Activated CD4-positive, alpha-beta T cell treated with anti-CD3 and anti-CD28 coated beads, Interleukin-2, amount 10 ng/mL, durations not matched to agents 7 days and 5 days (primary cell): ENCODE data around the gene ATG10. TPM values are rescaled to one million over a fixed set of nuclear protein-coding genes. Genes with fewer than 3 reads are reported as not detected.
"Not testable (repeated sequence)": the region's sequence is repeated elsewhere in the genome, so short reads cannot be mapped to it uniquely, and the experiment has no call there.

ENCODE experiments used
- CTCF ChIA-PET: fragments of 350-600 bp; sonication (Branson Sonifier 250); formaldehyde crosslinking; loops from one replicate; lab custom pipeline; 2021; ENCODE audit warnings: antibody characterized with exemption; lab: Charles Lee
- POLR2A ChIA-PET: fragments of 350-600 bp; sonication (Branson Sonifier 250); formaldehyde crosslinking; loops from one replicate; lab custom pipeline; 2021; ENCODE audit warnings: antibody characterized with exemption; lab: Charles Lee
- DNase-seq: peaks from one replicate; pipeline ENCODE4 v3.0.0-alpha.2; 2020
- H3K27ac Mint-ChIP-seq: one replicate; pipeline ENCODE4 v1.8.0; 2021; ENCODE audit warnings: mild to moderate bottlenecking, moderate library complexity, mixed read lengths
- H3K27me3 Mint-ChIP-seq: one replicate; pipeline ENCODE4 v1.8.0; 2021; ENCODE audit warnings: mixed read lengths
- H3K36me3 Mint-ChIP-seq: one replicate; pipeline ENCODE4 v1.8.0; 2021; ENCODE audit warnings: low read depth, mixed read lengths
- H3K4me1 Mint-ChIP-seq: one replicate; pipeline ENCODE4 v1.8.0; 2021; ENCODE audit warnings: mixed read lengths
- H3K4me3 Mint-ChIP-seq: one replicate; pipeline ENCODE4 v1.8.0; 2021; ENCODE audit warnings: mild to moderate bottlenecking, moderate library complexity, mixed read lengths
- H3K9me3 Mint-ChIP-seq: one replicate; pipeline ENCODE4 v1.8.0; 2021; ENCODE audit warnings: mixed read lengths
- total RNA-seq, 2 experiments: library from RNA; stranded (reverse); gene quantifications; one replicate each; pipeline ENCODE4 v1.2.3, GENCODE V29; 2021

Gene ATG10
- total RNA-seq, 2 experiments from 2014 or later: 6.6 to 9.4 TPM

DNA sequence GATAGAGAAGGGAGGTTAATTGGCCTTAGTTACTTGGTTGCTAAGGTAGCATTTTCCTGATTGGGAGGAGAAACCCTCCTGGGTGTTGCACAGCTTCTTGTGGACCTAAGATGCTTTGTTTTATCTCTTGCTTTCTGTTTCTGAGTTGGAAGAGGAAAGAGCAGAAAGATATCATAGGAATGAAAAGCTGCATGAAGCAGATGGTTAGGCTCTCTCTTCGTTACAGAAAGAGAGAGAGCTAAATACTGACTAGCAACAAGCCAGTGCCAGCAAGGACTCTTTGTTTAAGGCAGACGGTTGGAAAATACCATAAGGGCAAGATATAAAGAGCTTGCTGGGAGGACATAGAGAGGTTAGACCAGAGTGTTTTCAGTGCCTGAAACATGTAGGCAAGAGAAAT lies 103.1 kb downstream of the ATG10 start:
- Mint-ChIP-seq H3K27me3 (no peaks in the 10 kb centered on the region), H3K4me3 (no peak overlapping the region), H3K4me1 (no peaks in the 10 kb centered on the region), H3K36me3 (no peaks in the 10 kb centered on the region), H3K9me3 (peaks cover 3% of the 10 kb centered on the region), H3K27ac (no peak overlapping the region)
- ChIA-PET POLR2A (no interaction called here), CTCF (interaction anchor here (0.6 kb wide), 1 partner anchor 30 kb away, joined by 3 read pairs; no protein-coding TSS in a partner anchor)
- DNase-seq: no peak

DNA sequence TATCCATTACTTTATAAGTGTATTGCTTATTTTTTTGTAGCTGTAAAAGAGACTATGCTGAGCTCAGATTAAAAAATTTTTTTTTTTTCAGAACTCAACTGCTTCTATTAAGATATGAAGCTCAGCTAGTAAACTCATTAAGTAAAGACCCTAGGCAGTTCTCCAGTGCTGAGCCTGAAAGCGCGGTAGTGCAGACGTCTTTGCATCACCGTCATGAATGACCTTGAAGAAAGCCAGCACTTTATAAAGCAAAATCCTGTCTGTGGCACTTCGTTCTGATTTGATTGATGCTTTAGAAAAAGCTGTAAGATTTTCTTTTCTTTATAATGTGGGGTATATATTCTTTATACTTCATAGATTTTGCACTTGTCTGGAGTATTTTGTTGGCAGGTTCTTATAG lies 105.7 kb downstream of the ATG10 start:
- Mint-ChIP-seq H3K27me3 (no peaks in the 10 kb centered on the region), H3K4me1 (no peaks in the 10 kb centered on the region), H3K27ac (no peak overlapping the region), H3K9me3 (peaks cover 5% of the 10 kb centered on the region), H3K36me3 (peaks cover 2% of the 10 kb centered on the region), H3K4me3 (no peak overlapping the region)
- no peak for DNase-seq
- CTCF ChIA-PET: interaction anchor here (1.3 kb wide), 1 partner anchor 17 kb away, joined by 3 read pairs; no protein-coding TSS in a partner anchor
- POLR2A ChIA-PET: no interaction called here

DNA sequence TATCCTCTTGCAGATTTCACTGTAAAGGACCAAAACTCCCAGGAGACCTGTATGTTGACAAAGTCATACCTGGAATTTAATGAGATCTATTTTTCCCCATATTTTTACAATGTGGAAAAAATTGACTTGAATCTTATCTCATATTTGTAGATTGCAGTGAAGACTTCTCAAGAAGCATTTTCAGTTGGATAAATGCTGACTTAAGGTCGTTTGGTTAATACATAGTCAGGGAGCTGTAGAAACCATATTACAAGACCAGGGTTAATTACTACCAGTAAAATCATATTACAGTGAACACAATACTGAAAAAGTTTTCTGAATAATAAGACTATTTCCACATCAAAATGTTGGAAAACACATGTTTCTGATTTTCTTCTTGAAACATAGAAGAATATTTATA lies 119.8 kb downstream of the ATG10 start:
- peaks cover 4% of the 10 kb centered on the region for H3K4me1 Mint-ChIP-seq
- ChIA-PET POLR2A (no interaction called here), CTCF (no interaction called here)
- H3K27ac Mint-ChIP-seq: no peak overlapping the region
- peaks cover 32% of the 10 kb centered on the region for H3K9me3 Mint-ChIP-seq
- H3K36me3 Mint-ChIP-seq: peaks cover 15% of the 10 kb centered on the region
- no peak for DNase-seq
- H3K27me3 Mint-ChIP-seq: no peaks in the 10 kb centered on the region
- no peak overlapping the region for H3K4me3 Mint-ChIP-seq

DNA sequence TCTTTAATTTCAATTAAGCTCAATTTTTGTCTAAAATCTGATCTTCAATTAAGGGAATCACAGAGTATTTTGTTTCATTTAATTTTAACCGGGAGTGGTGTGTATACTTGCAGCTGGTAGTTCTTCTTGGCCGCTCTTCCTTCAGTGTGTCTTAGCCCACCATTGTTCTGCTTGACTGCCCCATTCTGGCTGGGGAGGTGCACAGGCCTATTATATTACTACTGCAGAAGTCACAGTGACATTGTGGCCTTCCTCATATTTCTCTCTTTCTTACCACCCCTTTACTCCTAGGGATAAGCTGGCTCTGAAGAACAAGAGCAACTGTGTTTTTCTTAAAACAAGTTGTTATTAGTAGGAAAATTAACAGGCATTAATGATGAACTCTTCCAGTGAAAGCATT lies 123.7 kb downstream of the ATG10 start:
- no peaks in the 10 kb centered on the region for H3K27me3 Mint-ChIP-seq
- H3K36me3 Mint-ChIP-seq: peaks cover 8% of the 10 kb centered on the region
- peaks cover 19% of the 10 kb centered on the region for H3K9me3 Mint-ChIP-seq
- H3K4me1 Mint-ChIP-seq: peaks cover 8% of the 10 kb centered on the region
- ChIA-PET CTCF (interaction anchor here (0.6 kb wide), 1 partner anchor 657 kb away, joined by 3 read pairs; no protein-coding TSS in a partner anchor), POLR2A (no interaction called here)
- no peak overlapping the region for H3K27ac Mint-ChIP-seq
- no peak for DNase-seq
- H3K4me3 Mint-ChIP-seq: no peak overlapping the region

DNA sequence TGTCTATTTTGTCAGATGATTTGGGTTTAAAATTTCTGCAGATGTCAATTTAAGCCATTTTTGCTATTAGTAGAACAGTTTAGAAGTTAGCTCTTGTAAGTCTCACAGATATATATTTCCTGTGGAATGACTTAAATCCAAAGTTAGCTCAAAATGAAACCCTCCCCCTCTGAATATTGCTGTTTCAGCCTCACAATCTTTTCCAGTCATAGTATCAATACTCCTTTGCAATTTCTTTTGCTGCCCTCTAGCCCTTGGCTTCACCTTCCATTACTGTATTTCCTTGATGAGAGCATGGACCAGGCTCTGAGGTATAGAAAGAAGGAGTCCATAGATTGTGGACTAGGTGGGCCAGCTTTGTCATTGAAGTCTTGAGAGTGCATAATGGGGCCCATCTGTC lies 124.4 kb downstream of the ATG10 start:
- no peak for DNase-seq
- no peaks in the 10 kb centered on the region for H3K27me3 Mint-ChIP-seq
- ChIA-PET CTCF (interaction anchor here (0.6 kb wide), 1 partner anchor 658 kb away, joined by 3 read pairs; no protein-coding TSS in a partner anchor), POLR2A (no interaction called here)
- peaks cover 8% of the 10 kb centered on the region for H3K36me3 Mint-ChIP-seq
- H3K4me3 Mint-ChIP-seq: no peak overlapping the region
- H3K9me3 Mint-ChIP-seq: peaks cover 17% of the 10 kb centered on the region
- peaks cover 14% of the 10 kb centered on the region for H3K4me1 Mint-ChIP-seq
- no peak overlapping the region for H3K27ac Mint-ChIP-seq

DNA sequence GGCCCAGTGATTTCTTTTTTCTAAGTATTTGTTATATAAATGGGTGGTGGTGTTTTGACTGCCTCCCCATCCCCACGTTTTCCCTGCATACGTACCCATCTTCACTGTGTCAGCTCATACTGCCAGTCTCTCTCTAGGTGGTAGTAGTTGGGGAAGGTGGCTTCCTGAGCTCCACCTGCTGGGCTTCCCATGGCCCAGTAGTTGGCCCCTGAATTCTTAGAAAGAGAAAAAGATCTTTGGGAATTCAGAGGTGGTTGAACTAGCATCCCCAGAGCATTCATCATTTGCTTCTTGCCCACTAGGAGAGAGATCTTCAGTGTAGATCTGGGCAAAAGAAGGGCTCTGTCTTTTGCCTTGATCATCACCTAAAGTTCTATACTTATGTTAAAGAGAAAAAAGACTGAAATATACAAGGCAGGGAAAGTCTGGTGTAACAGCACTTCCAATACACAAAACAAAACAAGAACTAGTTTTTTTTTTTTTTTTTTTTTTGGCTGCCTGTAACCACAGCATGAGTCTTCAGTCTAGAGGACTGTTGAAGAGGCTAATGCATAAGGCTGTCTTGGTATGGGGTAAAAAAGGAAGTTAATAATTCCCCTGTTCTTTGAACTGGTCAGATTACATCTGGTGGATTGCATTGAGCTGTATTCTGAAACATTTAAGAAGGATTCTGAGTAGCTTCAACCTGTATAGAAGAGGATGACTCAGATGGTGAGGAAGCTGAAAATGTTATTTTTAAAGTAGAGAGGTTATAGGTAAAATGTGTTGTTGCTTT lies 128.7 kb downstream of the ATG10 start:
- no peak for DNase-seq
- H3K4me3 Mint-ChIP-seq: no peak overlapping the region
- ChIA-PET POLR2A (no interaction called here), CTCF (no interaction called here)
- no peaks in the 10 kb centered on the region for H3K9me3 Mint-ChIP-seq
- no peaks in the 10 kb centered on the region for H3K36me3 Mint-ChIP-seq
- H3K27me3 Mint-ChIP-seq: no peaks in the 10 kb centered on the region
- H3K4me1 Mint-ChIP-seq: peaks cover 18% of the 10 kb centered on the region
- no peak overlapping the region for H3K27ac Mint-ChIP-seq

DNA sequence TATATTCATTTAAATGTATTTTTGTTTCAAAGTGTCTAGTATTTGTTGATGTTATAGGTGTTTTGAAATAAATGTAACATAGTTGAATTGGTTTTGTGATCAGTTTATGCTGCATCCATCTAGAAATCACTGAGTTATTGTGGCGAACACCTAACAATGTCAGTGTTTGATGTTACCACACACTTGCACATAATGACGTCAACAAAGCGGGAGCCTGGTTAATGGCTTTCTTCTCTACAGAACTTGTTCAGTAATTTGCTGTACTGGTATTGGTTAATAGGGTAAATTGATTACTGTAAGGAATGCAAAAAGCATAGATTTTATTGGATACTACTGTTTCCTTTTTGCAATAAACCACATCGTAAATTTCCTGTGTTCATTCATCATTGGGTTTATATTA lies 133.0 kb downstream of the ATG10 start:
- POLR2A ChIA-PET: no interaction called here
- peaks cover 15% of the 10 kb centered on the region for H3K4me1 Mint-ChIP-seq
- DNase-seq: peak; percentile 16

DNA sequence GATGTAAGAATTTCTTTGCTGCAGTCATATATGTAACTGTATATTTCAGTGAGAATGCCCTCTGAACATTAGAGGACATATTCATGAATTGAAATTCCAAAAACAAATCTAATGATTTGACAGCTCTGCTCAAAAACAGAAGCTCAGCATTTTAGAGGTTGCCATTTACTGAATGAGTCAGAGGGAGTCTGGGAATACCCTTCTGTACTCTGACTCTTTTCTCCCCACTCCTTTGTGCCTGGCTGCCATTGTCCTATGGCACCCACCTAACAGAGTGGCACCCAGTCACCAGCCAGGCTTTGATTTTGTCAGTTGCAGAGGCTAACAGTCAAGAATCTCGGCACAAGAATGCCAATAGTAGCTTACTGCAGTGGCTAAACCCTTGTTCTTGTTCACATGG lies 133.6 kb downstream of the ATG10 start:
- H3K4me1 Mint-ChIP-seq: peaks cover 12% of the 10 kb centered on the region
- CTCF ChIA-PET: interaction anchor here (0.7 kb wide), 1 partner anchor 31 kb away, joined by 3 read pairs; no protein-coding TSS in a partner anchor
- no peak for DNase-seq

More for the DNA sequence above, 133.0 kb downstream of the ATG10 start:
- Mint-ChIP-seq H3K27me3 (no peaks in the 10 kb centered on the region), H3K36me3 (no peaks in the 10 kb centered on the region), H3K27ac (no peak overlapping the region), H3K9me3 (no peaks in the 10 kb centered on the region), H3K4me3 (no peak overlapping the region)
- CTCF ChIA-PET: interaction anchor here (1.0 kb wide), 1 partner anchor 9 kb away, joined by 3 read pairs; no protein-coding TSS in a partner anchor

DNA sequence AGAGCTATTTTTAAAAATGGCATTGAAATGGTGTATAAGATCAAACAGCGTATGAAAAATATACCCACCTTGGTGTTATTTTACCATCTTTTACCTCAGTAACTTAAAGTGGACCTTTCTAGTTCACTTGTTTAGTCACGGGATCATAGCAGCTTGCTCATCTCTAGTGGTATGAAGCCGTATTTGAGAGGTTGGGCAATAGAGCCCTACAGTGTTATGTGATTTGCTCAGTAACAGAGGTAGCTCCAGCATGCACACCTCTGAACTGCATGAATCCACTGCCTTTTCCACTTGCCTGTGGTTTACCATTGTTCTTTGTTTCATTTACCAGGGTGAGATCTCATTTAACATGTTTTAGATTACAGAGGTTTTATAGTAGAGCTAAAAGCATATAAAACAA lies 134.4 kb downstream of the ATG10 start:
- CTCF ChIA-PET: no interaction called here
- POLR2A ChIA-PET: no interaction called here
- H3K4me3 Mint-ChIP-seq: no peak overlapping the region
- no peaks in the 10 kb centered on the region for H3K36me3 Mint-ChIP-seq
- DNase-seq: no peak
- no peaks in the 10 kb centered on the region for H3K27me3 Mint-ChIP-seq
- H3K9me3 Mint-ChIP-seq: no peaks in the 10 kb centered on the region
- peaks cover 5% of the 10 kb centered on the region for H3K4me1 Mint-ChIP-seq
- H3K27ac Mint-ChIP-seq: no peak overlapping the region

More for the DNA sequence above, 133.6 kb downstream of the ATG10 start:
- Mint-ChIP-seq H3K27ac (no peak overlapping the region), H3K36me3 (no peaks in the 10 kb centered on the region), H3K9me3 (no peaks in the 10 kb centered on the region), H3K27me3 (no peaks in the 10 kb centered on the region), H3K4me3 (no peak overlapping the region)
- POLR2A ChIA-PET: no interaction called here

DNA sequence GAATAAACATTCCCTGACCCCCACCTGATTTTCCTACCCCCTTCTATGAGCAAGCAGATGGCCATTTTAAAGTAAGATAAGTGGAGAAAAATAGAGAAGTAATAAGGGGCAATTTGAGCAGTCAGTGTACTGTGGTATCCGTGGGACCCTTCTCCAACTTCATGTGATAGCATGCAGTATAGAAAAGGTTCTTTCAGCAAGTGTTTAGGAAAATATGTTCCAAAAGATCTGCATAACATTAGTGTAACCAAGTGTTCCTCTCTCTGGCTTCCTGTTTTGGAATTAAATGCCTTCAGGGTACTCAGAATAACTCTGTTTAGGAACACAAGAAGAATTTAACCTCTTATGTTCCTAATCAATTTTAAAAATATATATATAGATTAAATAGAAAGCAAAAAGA lies 134.9 kb downstream of the ATG10 start:
- H3K4me3 Mint-ChIP-seq: no peak overlapping the region
- H3K27me3 Mint-ChIP-seq: no peaks in the 10 kb centered on the region
- POLR2A ChIA-PET: no interaction called here
- H3K27ac Mint-ChIP-seq: no peak overlapping the region
- H3K9me3 Mint-ChIP-seq: no peaks in the 10 kb centered on the region
- H3K36me3 Mint-ChIP-seq: no peaks in the 10 kb centered on the region
- CTCF ChIA-PET: no interaction called here
- DNase-seq: no peak
- H3K4me1 Mint-ChIP-seq: peaks cover 5% of the 10 kb centered on the region

DNA sequence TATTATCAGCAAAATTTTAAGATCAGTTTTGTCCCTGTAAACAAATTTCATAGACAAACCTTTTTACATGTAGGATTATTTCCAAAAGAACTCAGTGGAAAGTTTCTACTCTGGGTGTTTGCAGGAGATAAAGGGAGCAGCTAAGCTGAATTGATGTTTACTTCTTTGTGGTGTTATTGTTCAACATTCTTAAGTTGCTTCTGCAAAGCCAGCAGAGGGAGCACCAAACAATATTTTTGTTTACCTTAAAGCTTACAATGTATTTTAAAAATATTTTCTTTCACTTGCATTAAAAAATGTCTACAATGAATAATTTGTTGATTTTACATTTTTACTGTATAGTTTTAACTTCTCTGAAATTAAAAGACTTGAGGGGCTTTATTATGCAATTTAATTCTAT lies 135.4 kb downstream of the ATG10 start:
- ChIA-PET POLR2A (no interaction called here), CTCF (no interaction called here)
- no peaks in the 10 kb centered on the region for H3K27me3 Mint-ChIP-seq
- H3K4me1 Mint-ChIP-seq: peaks cover 5% of the 10 kb centered on the region
- no peak for DNase-seq
- H3K27ac Mint-ChIP-seq: no peak overlapping the region
- H3K4me3 Mint-ChIP-seq: no peak overlapping the region
- H3K36me3 Mint-ChIP-seq: no peaks in the 10 kb centered on the region
- H3K9me3 Mint-ChIP-seq: no peaks in the 10 kb centered on the region

DNA sequence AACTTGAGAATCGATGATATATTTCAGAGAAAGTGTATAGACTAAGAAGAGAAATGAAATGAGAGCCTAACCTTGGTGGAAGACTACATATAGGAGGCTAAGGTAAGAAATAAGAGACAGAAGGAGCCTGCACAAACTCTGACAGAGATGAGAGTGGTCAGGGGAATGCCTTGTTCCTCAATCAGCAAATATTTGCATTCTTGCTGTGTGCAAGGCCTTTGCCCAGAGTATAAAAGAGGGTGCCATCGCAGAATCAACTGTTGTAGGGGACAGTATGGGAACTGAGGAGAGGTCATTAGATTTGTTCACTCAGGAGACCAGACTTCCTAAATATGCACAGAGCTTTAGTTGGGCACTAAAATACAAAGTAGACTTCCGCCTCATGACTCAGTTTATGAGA lies 137.2 kb downstream of the ATG10 start:
- Mint-ChIP-seq H3K9me3 (no peaks in the 10 kb centered on the region), H3K36me3 (no peaks in the 10 kb centered on the region), H3K27me3 (no peaks in the 10 kb centered on the region), H3K27ac (no peak overlapping the region), H3K4me1 (peaks cover 5% of the 10 kb centered on the region), H3K4me3 (no peak overlapping the region)
- ChIA-PET CTCF (interaction anchor here (1.3 kb wide), 1 partner anchor 37 kb away, joined by 3 read pairs; no protein-coding TSS in a partner anchor), POLR2A (no interaction called here)
- no peak for DNase-seq

DNA sequence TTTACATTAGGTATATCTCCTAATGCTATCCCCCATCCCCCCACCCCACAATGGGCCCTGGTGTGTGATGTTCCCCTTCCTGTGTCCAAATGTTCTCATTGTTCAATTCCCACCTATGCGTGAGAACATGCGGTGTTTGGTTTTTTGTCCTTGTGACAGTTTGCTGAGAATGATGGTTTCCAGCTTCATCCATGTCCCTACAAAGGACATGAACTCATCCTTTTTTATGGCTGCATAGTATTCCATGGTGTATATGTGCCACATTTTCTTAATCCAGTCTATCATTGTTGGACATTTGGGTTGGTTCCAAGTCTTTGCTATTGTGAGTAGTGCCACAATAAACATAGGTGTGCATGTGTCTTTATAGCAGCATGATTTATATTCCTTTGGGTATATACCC lies 138.1 kb downstream of the ATG10 start:
- not testable (repeated sequence) for H3K27ac Mint-ChIP-seq, H3K36me3 Mint-ChIP-seq

More for the DNA sequence above, 138.1 kb downstream of the ATG10 start:
- H3K4me1 Mint-ChIP-seq, H3K27me3 Mint-ChIP-seq, H3K4me3 Mint-ChIP-seq, H3K9me3 Mint-ChIP-seq, CTCF ChIA-PET, DNase-seq, POLR2A ChIA-PET: not testable (repeated sequence)
